HEK293T (cell line): ENCODE data around the gene PSMD14.
"Not testable (repeated sequence)": the region's sequence is repeated elsewhere in the genome, so short reads cannot be mapped to it uniquely, and the experiment has no call there.

ENCODE experiments used
- CTCF ChIA-PET: fragments of 350-600 bp; formaldehyde crosslinking; extraction: SDS; loops from one replicate; lab custom pipeline; 2021; ENCODE audit warnings: antibody characterized with exemption, inconsistent platforms; lab: Yijun Ruan, JAX
- POLR2A ChIA-PET: fragments of 350-600 bp; formaldehyde crosslinking; extraction: SDS; loops from one replicate; lab custom pipeline; 2020; ENCODE audit warnings: antibody characterized with exemption, inconsistent platforms; lab: Yijun Ruan, JAX
- DNase-seq: peaks from one replicate; pipeline ENCODE4 v3.0.0; 2012; ENCODE audit warnings: mixed read lengths; ENCODE audit errors: extremely low spot score
- ARNT ChIP-seq: fragments of 450-650 bp; IDR thresholded peaks from 2 replicates; pipeline ENCODE4 v1.6.1; 2017; ENCODE audit warnings: mild to moderate bottlenecking
- BHLHE40 ChIP-seq: fragments of 450-650 bp; IDR thresholded peaks from 2 replicates; pipeline ENCODE4 v1.6.1; 2016; ENCODE audit warnings: mild to moderate bottlenecking, moderate library complexity, borderline replicate concordance
- CTBP1 ChIP-seq: fragments of 450-650 bp; IDR thresholded peaks from 2 replicates; pipeline ENCODE4 v1.6.1; 2016; ENCODE audit warnings: borderline replicate concordance
- ELF4 ChIP-seq: fragments of 450-650 bp; IDR thresholded peaks from 2 replicates; pipeline ENCODE4 v1.6.1; 2017; ENCODE audit warnings: antibody characterized with exemption
- FOXA1 ChIP-seq: fragments of 450-650 bp; IDR thresholded peaks from 2 replicates; pipeline ENCODE4 v1.6.1; 2016; ENCODE audit warnings: mild to moderate bottlenecking
- FOXK2 ChIP-seq: fragments of 450-650 bp; IDR thresholded peaks from 2 replicates; pipeline ENCODE4 v1.6.1; 2016; ENCODE audit warnings: mild to moderate bottlenecking
- FOXM1 ChIP-seq: fragments of 450-650 bp; IDR thresholded peaks from 2 replicates; pipeline ENCODE4 v1.6.1; 2017; ENCODE audit warnings: mild to moderate bottlenecking, borderline replicate concordance
- HDGF ChIP-seq: fragments of 450-650 bp; IDR thresholded peaks from 2 replicates; pipeline ENCODE4 v1.6.1; 2017; ENCODE audit warnings: antibody characterized with exemption, borderline replicate concordance
- L3MBTL2 ChIP-seq: fragments of 450-650 bp; conservative IDR thresholded peaks from 2 replicates; pipeline ENCODE4 v1.6.1; 2016; ENCODE audit warnings: mild to moderate bottlenecking
- LEF1 ChIP-seq: fragments of 450-650 bp; IDR thresholded peaks from 2 replicates; pipeline ENCODE4 v1.6.1; 2017; ENCODE audit warnings: mild to moderate bottlenecking, borderline replicate concordance
- NFRKB ChIP-seq: fragments of 450-650 bp; IDR thresholded peaks from 2 replicates; pipeline ENCODE4 v1.6.1; 2016; ENCODE audit warnings: mild to moderate bottlenecking, moderate library complexity
- SP1 ChIP-seq: fragments of 450-650 bp; IDR thresholded peaks from 2 replicates; pipeline ENCODE4 v1.6.1; 2017
- SUZ12 ChIP-seq: fragments of 450-650 bp; IDR thresholded peaks from 2 replicates; pipeline ENCODE4 v1.6.1; 2016; ENCODE audit warnings: mild to moderate bottlenecking
- TARDBP ChIP-seq: fragments of 450-650 bp; IDR thresholded peaks from 2 replicates; pipeline ENCODE4 v1.6.1; 2016
- ZNF384 ChIP-seq: fragments of 450-650 bp; IDR thresholded peaks from 2 replicates; pipeline ENCODE4 v1.6.1; 2016
- TF ChIP-seq, protein P1 (sequence below): fragments of 450-650 bp; IDR thresholded peaks from 2 replicates; pipeline ENCODE4 v1.6.1; 2016

PSMD14 gene

DNA sequence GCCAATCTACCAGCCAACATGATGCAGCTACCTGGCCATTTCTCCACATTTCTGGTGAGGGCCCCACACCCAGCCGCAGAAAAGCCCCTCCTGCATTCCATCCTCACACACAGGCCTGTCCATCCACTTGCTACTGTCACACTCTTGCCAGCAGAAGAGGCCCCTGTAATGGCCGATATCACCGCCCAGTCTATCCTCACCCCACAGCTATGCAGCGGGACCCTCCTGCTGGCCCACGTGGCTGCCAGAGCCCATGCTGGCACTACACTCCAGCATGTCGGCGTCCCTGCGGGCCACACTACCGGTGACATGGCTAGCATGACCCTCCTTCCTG is 25.9 kb upstream of the PSMD14 start:
- DNase-seq, POLR2A ChIA-PET: not testable (repeated sequence)
- CTCF ChIA-PET: interaction anchor here (0.7 kb wide), 1 partner anchor 681 kb away, joined by 6 read pairs; no protein-coding TSS in a partner anchor

DNA sequence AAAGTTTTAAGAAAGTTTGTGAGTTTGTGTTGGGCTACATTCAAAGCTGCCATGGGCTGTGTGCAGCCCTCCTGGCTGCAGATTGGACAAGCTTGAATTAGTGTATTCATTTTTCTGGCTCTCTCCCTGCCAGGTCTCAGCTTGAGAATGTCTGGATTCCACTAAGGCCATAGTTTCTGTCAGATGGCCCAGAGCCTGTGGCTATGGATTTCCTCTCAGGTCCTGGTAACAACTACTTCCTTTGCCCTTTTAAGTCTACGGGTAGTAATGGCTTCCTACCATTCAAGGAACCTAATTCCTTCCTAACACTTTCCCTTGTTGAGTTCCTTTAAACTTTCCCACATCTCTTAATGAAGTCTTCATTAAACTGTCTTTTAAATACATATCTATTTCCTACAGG is 24.3 kb upstream of the PSMD14 start:
- POLR2A ChIA-PET: no interaction called here
- DNase-seq: no peak
- CTCF ChIA-PET: no interaction called here
- no peak for TF ChIP-seq ELF4
- no peak for TF ChIP-seq HDGF
- no peak for TF ChIP-seq CTBP1
- TF ChIP-seq NFRKB: no peak
- TF ChIP-seq SP1: no peak
- TF ChIP-seq, protein P1, sequence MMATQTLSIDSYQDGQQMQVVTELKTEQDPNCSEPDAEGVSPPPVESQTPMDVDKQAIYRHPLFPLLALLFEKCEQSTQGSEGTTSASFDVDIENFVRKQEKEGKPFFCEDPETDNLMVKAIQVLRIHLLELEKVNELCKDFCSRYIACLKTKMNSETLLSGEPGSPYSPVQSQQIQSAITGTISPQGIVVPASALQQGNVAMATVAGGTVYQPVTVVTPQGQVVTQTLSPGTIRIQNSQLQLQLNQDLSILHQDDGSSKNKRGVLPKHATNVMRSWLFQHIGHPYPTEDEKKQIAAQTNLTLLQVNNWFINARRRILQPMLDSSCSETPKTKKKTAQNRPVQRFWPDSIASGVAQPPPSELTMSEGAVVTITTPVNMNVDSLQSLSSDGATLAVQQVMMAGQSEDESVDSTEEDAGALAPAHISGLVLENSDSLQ: no peak
- no peak for TF ChIP-seq FOXM1
- TF ChIP-seq TARDBP: no peak
- no peak for TF ChIP-seq ZNF384
- no peak for TF ChIP-seq FOXA1
- no peak for TF ChIP-seq LEF1
- TF ChIP-seq FOXK2: no peak
- no peak for TF ChIP-seq ARNT
- TF ChIP-seq SUZ12: no peak
- no peak for TF ChIP-seq BHLHE40
- no peak for TF ChIP-seq L3MBTL2

DNA sequence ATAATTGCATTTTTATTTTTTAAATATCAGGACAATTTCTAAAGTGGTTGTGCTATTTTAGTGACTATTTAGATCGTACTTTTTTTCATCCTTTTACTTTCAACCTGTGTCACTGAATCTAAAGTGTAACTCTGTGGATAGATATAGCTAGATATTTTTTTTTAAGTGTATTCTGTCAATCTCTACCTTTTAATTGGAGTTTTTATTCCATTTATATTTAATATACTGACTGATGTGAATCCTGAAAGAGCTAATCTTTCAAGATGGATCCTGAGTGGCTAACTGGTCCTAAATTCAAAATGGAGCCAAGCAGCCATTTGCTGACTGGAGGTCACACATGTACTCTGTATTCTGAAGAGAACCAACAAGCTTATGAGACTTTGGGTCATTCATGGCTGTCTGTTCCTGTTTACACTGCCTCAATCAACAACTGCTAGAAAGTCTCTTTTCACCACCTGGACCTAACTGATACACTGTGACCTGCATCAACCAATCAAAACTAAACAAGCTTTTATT is 4.6 kb upstream of the PSMD14 start:
- no peak for DNase-seq
- ChIA-PET CTCF (no interaction called here), POLR2A (no interaction called here)
- TF ChIP-seq, protein P1: no peak
- TF ChIP-seq FOXM1 (no peak), HDGF (no peak), CTBP1 (no peak), ARNT (no peak), BHLHE40 (no peak), ZNF384 (no peak), FOXA1 (no peak), TARDBP (no peak), NFRKB (no peak), FOXK2 (no peak)

DNA sequence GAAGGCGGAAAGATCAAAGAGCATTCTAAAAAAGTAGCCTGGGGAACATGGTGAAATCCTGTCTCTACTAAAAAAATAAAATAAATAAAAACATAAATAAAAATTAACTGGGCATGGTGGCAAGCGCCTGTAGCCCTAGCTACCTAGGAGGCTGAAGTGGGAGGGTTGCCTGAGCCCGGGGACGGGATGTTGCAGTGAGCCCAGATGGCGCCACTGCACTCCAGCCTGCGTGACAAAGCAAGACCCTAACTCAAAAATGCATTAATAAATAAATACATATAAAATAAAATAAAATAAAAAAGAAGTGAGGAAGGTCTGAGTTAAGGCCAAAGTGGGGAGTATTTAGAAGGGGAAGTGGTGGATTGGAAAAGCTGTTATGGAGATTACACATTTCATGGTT is 1.3 kb upstream of the PSMD14 start:
- DNase-seq: no peak
- POLR2A ChIA-PET: interaction anchor here (1.2 kb wide), 1 partner anchor 113 kb away, joined by 3 read pairs; no protein-coding TSS in a partner anchor
- CTCF ChIA-PET: no interaction called here
- TF ChIP-seq SUZ12 (no peak), ZNF384 (no peak), FOXA1 (no peak), L3MBTL2 (no peak), CTBP1 (no peak), ARNT (no peak), SP1 (no peak), ELF4 (no peak), LEF1 (no peak), HDGF (no peak)

DNA sequence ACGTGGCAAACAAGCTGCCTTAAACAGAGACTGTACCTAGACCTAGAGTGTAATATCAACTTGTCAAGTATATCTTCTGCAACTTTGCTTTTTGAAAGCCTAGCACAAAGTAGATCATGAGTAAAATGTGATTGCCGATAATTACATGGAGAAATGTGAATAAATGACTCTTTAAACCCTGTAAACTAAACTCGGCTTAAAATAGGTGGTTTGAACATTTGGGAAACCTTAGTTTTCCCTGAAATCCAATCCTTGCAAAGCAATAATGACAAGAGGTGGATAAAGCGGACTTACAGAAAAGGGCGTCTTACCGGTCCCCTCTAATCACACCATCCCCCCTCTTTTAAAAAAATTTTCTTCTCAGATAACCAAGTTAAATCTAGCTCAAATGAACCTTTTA is 549 bp upstream of the PSMD14 start:
- ChIA-PET POLR2A (interaction anchor here (0.9 to 1.7 kb wide), 9 partner anchors 13 to 112 kb away, joined by 3 to 7 read pairs (median 3); partner anchors contain the start of gene TBR1), CTCF (no interaction called here)
- TF ChIP-seq FOXA1: no peak
- TF ChIP-seq HDGF: no peak
- no peak for TF ChIP-seq SP1
- TF ChIP-seq ZNF384: no peak
- TF ChIP-seq ARNT: no peak
- TF ChIP-seq SUZ12: no peak
- no peak for TF ChIP-seq TARDBP
- no peak for TF ChIP-seq CTBP1
- no peak for TF ChIP-seq FOXK2
- TF ChIP-seq BHLHE40: no peak
- DNase-seq: no peak

DNA sequence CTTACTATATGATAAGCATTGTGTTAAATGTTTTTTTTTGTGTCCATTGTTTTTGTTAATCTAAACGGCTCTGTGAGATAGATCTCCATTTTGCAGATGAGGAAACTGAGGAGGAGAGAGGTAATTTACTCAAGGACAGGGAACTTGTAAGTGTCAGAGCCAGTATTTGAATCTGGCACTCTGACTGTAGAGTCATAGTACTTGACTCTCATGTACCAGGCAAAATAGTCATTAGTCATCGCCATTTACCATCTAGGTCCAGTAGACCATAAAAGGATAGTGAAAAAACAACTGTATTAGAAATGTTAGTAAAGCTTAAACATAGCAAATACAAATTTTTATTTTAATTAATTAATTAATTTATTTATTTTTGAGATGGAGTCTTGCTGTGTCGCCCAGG is 4.8 kb downstream of the PSMD14 start:
- ChIA-PET CTCF (no interaction called here), POLR2A (no interaction called here)
- DNase-seq: no peak
- TF ChIP-seq TARDBP: no peak
- TF ChIP-seq L3MBTL2: no peak
- no peak for TF ChIP-seq SP1

DNA sequence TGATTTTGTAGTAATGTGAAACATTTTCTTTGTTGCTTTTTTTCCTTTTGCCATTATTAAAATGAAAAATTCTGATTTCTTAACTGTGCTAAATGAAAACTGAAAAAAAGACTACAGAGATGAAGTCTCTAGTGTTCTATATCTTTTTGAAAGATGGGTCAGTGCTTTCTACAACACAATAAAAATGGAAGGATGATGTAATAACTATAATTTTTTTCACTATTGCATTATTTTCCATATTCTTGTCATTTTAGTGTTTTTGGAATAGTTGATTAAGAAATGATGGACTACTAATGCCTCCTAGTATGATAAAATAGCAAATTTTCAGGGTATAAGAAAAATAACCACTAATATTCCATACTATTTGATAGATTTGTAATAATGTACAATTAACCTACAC is 7.2 kb downstream of the PSMD14 start:
- CTCF ChIA-PET: no interaction called here
- DNase-seq: no peak

More for the DNA sequence above, 7.2 kb downstream of the PSMD14 start:
- TF ChIP-seq ARNT (no peak), L3MBTL2 (no peak), SUZ12 (no peak), CTBP1 (no peak), NFRKB (no peak), FOXK2 (no peak), HDGF (no peak), FOXM1 (no peak), ELF4 (no peak), FOXA1 (no peak)
- TF ChIP-seq, protein P1: no peak
- POLR2A ChIA-PET: no interaction called here
